CMK (cell line): ENCODE measurements around the gene KMT5B.
"Not testable (repeated sequence)": the region's sequence is repeated elsewhere in the genome, so short reads cannot be mapped to it uniquely, and the experiment has no call there.

Experiments
- DNase-seq: peaks from one replicate; pipeline ENCODE4 v3.0.0-alpha.2; 2010; ENCODE audit warnings: low read depth

Gene KMT5B

DNA sequence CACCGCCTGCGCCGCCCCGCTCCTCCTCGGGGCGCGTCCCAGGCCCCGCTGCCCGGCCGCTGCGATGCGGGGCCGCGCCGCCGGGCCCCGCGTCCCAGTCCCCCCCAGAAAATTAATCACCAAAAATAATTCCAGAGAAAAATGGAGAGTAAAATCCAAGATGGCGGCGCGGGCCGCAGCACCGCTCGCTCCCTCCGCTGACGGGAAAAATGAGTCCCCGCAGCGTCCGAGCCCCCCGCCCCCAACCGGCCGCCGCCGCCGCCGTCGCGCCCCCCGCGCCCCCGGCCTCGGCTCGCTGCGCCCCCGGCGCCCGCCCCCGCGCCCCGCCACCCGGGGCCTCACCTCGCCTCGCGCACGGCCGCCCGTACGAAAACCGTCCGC is at the start of gene KMT5B:
KMT5B (minus strand) TSS at position 162 of the 381 bp plus-strand sequence. CDS start 23,220 bp downstream, outside the sequence.
- peak; percentile 40 for DNase-seq

DNA sequence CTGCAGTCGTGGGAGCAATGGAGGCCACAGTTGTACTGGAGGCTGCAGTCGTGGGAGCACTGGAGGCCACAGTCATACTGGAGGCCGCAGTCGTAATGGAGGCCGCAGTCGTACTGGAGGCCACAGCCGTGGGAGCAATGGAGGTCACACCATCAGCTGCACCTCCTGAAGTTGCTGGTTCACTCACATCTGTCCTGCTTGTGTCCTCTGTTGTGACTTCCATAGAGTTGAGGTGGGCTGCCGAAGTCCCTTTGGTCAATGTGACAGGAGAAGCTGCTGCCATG is 49.4 kb upstream of the KMT5B start:
- DNase-seq, result no peak

DNA sequence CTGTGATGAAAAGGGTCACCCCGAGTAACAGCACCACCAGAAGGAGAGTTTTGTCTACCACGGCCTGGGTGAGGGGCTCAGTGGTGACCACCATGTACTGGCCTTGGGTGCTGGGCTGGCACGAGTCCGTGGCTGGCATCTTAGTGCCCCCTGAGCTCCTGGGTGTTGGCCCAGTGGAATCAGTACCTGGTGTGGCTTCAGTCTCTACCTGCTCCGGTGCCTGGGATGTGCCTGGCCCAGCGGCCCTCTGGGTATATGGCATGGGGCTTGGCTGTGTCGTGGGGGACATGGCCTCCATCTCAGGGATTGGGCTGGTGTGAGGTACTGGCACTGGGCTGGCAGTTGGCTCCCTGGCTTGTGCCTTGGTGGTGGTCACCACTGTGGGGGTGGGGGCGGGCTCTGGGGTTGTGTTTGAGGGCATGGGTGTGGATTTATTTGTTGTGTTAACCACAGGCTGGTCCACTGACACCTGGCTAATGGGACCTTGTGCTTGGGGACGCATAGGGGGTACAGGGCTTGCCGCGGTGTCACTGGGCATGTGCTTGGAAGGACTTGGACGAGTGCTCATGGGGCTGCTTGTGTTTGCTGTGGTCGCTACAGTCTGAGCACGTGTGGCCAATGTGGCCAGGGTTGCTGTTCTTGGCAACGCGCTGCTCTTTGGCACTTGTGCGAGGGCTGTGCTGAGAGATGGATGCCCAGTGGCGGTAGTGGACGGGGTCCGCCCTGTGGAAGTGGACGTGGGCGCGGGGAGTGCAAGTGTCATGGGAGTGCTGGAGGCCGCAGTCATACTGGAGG is 48.9 kb upstream of the KMT5B start:
- DNase-seq, result no peak

DNA sequence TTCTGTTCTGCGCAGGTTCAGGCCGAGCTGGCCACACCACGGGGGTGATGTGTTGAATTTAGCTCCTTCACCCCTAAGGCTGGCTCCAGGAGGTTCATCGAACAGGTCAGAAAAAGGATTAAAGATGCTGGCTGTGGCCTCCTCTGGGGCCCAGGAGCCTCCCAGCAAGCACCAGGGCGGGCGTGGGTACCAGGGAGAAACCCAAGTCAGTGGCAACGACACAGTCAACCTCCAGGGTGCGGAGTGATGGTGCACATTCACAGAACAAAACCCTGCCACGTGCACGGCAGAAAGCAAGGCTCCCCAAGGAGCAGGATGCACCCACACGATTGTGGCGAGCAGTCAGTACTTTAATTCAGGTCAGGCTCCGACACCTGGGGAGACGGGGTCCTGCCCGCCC is 47.9 kb upstream of the KMT5B start:
- DNase-seq, result no peak

DNA sequence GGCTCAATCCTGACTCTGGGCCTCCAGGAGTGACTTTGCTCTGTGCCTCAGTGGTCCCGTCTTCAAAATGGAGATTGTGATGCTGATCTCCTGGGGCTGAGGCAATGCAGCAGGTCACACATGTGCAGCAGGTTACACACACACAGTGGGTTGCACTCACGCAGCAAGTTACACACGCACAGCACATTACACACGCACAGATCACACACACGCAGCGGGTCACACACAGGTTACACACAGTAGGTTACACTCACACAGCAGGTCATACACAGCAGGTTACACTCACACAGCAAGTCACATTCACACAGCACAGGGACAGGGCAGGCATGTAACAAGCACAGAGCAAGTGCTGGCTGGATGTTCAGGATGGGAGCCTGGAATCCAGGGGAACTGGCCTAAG is 47.4 kb upstream of the KMT5B start:
- no peak for DNase-seq

DNA sequence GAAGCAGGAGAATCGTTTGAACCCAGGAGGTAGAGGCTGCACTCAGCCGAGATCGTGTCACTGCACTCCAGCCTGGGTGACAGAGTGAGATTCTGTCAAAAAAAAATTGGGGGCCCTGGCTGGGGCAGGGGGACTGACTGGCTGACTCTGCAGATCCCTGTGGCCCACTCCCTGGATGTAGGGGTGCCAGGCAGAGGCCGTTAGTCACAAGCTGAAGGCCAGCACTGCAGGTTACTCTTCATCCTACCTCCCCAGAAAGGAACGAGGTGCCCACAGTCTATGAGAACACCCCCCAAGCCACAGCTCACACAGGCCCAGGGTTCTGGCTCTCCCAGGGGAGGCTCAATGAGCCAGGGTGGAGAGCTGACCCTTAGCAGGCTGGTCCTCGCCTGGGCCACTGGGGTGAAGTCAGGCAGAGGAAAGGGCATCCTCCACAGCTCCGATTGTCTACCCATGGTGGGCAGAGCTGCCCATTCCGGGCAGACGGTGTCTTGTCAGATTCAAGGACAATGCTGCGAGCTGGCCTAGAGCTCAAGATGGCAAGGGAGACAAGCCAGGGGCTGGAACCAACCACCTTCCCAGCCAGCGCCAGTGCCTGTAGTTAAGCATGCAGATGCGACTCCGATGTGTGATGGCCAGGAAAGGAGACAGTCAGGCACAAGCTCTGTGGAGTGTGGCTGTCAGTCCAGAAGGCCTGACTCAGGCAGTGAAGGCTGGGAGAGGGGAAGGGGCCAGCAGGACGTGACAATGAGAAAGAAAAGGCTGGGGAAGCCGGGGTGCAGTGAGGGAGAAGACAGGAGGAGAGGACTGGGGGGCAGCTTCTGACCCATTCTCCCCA is 46.2 kb upstream of the KMT5B start:
- no peak for DNase-seq

DNA sequence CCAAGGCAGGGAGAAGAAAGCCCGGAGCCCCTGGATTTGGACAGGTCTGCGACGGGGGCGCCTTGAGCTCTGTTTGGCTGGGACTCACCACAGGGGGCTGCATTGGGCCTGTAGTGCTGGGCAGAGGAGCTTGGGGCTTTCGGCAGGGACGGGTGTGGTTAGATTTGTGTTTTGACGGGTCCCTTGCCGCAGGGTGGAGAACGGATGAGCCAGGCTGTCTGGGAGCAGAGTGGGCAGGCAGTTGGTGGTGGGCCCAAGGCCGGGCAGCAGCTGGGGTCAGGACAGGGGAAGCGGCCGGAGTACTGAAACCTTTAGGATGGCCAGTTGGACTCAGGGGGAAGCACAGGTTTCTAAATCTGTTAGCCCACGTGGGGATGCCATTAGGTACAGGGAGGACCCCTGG is 45.3 kb upstream of the KMT5B start:
- DNase-seq, result no peak

DNA sequence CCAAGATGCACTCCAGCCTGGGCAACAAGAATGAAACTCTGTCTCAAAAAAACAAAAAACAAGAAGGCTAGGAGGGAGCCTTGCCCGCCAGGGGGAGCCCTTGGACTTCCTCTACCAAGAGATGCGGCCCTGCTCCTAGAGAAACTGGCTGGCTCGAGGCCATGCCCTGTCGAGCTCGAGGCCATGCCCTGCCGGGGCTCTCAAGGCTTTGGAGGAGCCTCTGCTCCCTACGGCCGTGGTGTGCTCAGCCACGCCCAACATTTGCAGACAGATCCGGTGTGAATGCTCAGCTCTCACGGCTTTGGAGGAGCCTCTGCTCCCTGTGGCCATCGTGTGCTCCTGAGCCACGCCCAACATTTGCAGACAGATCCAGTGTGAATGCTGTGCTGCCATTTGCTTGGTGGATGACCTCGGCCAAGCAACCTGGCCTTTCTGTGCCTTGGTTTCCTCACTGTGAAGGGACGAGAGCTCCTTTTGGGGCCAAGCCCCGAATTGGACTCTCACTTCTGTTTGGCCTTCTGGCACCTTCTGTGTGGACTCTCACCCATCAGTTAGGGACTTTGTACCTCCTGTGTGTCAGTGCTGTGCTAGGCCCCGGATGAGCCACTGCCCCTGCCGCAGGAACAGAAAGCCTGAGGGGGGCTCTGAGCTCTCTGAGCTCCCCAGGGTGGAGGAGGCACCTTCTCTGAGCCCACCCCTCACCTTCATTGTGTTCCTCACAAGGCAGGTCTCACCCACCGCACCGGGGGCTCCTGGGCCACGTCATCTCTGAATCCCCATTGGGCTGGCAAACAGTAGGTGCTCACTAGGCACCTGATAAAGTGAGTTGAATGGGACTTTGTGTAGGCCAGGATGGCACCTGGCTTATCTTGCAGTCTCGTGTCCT is 44.6 kb upstream of the KMT5B start:
- peak; percentile 80 for DNase-seq

DNA sequence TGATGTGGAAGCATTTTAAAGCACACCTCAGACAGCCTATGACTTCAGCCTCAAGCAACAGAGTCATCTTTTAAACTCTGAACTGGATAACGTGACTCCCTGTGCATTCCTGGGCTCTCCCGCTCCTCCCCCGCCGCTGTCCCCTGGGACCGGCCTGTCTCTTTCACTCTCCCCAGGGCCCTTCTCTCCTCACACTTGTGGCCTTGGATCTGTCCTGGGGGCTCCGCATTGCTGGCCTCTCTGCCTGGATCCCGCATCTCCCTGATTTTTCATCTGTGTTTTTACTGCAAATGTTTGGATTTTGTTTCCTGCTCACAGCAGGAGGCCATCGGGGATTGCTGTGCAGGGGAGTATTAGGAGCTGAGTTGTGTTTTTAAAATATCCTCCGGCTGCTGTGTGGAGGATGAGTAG is 43.2 kb upstream of the KMT5B start:
- DNase-seq, result no peak

DNA sequence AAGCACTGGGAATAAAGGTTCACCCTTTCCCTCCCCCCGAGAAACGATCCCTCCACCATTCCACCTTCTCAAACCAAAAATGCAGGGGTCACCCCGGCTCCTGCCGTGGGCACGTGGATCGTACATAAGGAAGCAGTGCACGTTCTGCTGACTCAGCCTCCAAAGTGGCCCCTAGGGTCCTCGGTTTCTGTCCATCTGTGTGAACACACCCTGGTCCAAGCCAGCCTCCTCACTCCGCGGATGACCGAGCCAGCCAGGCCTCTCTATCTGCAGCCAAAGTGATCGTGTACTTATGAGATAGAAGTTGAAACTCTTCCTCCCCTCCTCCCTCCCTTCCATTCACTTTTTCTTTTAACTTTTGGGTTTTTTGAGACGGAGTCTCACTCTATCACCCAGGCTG is 42.4 kb upstream of the KMT5B start:
- no peak for DNase-seq

DNA sequence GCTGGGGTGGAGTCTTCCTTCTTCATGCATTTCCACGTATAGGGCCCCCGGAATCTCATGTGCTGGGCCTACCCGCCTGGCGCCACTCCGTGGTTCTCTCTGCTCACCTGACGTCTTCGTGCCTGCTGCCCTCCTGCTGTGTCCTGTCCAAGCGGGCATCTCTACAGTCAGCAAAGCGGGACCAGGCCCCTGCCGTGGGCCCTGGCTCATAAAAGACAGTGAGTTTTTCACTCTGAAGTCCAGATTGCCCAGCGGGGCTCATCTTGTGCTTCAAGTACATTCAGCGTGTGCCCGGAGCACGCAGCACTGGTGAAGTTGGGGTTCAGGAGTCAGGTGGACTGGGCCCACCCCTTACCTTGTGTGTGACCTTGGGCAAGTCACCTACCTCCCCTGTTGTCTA is 41.3 kb upstream of the KMT5B start:
- no peak for DNase-seq

DNA sequence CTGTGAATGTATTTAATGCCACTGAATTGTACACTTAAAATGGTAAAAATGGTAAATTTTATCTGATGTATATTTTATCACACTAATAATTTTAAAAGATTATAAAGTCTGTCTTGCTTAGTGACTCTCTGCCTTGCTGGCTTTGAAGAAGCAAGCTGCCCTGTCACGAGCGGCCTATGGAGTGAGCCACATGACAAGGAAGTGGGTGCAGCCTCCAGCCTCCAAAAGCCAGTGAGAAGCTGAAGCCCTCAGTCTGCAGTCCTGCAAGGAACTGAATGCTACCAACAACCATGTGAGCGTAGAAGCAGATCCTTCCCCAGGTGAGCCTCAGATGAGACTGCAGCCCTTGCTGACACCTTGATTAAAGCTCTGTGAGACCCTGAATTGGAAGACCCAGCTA is 38.7 kb upstream of the KMT5B start:
- no peak for DNase-seq

DNA sequence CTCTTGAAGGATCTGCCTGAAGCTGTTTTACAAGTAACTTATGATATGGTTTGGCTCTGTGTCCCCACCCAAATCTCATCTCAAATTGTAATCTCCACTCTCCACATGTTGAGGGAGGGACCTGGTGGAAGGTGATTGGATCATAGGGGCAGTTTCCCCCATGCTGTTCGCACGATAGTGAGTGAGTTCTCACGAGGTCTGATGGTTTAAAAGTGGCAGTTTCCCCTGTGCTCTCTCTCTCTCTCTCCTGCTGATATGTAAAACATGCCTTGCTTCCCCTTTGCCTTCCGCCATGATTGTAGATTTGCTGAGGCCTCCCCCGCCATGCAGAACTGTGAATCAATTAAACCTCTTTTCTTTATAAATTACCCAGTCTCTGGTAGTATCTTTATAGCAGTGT is 31.8 kb upstream of the KMT5B start:
- DNase-seq, result peak; percentile 45

DNA sequence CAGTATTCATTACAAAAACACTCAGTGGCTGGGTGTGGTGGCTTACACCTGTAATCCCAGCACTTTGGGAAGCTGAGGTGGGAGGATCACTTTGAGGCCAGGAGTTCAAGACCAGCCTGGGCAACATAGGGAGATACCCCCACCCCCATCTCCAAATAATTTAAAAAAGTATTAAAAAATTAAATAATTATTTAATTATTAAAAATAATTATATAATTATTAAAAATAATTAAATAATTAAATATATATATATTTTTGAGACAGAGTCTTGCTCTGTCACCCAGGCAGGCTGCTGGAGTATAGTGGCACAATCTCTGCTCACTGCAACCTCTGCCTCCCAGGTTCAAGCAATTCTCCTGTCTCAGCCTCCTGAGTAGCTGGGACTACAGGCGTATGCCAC is 30.8 kb upstream of the KMT5B start:
- DNase-seq, result not testable (repeated sequence)

DNA sequence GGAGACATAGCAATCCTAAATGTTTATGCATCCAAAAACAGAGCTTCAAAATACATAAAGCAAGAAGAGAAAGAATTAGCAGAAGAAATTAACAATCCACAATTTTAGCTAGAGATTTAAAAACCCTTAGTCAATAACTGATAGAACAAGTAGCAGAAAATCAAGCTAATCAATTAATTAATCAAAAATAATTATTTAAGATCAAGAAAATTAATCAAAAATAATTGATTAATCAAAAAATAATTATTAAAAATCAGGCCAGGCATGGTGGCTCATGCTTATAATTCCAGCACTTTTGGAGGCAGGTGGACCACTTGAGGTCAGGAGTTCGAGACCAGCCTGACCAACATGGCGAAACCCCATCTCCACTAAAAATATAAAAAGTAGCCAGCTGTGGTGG is 29.5 kb upstream of the KMT5B start:
- DNase-seq, result no peak

DNA sequence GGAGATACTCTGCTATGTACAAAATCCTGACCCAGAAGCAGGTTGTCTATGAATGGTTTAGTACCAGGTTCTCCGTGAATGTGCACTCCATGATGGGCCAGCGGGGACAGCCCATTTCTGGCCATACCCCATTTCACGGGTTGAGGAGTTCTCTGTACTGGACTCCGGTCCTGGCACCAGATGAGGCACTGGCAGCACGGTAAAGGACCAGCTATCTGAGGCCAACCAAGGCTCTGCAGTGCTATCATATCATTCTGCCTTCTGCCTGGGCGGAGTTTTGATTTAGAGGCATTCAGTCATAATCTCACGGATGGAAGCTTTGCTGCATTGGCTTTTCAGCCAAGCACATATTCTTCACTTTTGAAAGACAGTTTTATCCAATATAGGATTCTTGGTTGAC is 18.5 kb upstream of the KMT5B start:
- no peak for DNase-seq

DNA sequence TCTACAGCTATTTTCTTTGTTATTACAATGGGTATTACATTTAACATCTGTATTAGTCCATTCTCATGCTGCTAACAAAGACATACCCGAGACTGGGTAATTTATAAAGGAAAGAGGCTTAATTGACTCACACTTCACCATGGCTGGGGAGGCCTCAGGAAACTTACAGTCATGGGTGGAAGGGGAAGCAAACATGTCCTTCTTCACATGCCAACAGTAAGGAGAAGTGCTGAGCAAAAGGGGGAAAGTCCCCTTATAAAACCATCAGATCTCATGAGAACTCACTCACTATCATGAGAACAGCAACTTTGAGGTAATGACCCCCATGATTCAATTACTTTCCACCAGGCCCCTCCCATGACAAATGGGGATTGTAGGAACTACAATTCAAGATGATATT is 16.5 kb upstream of the KMT5B start:
- DNase-seq, result no peak

DNA sequence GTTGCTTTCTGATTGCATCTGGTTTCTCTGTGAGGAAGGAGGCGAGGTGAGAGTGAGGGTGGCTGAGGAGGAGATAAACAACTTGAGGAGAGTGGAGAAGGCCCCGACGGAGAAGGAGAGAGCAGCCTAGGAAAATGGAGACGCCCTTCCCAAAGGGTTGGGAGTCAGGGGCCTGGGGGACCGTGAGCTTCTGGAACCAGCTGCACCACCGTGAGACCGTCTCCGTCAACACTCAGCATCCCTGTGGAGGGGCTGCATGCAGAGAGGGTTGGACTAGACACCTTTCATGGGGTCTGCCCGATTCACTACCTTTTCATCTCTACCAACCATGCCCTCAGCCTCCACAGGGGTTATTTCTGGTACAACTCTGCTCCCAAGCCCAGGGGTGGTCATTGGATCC is 13.3 kb upstream of the KMT5B start:
- DNase-seq, result no peak

DNA sequence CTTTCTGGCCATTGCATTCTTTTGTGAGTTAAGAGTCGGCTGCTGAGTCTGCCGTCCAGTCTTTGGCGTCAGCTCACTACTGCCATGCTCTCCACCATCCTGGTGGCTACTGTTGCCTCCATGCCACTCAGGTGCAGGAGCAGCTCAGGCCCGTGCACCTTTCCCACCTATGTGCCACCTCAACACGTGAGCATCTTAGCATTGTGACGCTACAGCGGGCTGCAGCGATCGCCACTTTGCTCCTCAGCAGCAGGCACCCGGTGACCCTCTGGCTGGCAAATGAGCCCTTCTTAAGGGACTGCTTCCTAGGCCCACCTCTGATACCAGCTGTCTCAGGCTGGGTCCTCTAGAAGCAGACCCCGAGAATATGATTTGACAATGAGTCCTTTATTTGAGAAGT is 11.5 kb upstream of the KMT5B start:
- no peak for DNase-seq

DNA sequence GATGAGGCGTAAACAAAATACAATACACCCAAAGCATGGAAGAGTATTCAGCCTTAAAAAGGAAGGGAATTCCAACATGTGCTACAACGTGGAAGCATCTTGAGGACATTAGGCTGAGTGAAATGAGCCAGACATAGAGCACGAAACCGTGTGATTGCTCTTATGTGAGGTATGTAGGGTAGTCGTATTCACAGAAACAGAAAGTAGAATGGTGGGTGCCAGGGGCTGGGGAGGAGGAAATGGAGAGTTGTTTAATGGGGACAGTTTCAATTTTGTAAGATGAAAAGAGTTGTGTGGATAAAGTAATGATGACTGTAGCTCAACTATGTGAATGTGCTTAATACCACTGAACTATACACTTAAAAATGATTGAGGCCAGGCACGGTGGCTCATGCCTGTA is 10.2 kb upstream of the KMT5B start:
- no peak for DNase-seq

DNA sequence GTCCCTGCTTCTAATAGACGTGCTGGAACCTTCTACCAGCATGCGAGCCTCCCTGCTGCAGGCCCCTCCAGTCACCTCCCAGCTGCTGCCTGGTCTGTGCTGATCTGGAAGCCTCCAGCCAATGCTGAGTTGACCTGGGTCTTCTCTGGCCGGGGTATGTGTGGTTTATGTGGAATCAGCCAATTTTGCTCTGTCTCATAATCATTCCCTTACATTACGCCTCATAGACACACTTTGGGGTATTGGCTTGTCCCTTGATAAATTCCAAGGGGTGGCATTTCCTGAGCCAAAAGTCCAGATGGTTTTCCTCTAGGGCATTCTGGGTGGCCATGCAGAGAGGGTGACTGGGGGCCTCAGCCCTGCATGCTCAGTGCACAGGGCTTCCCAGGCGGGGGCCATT is 8.3 kb upstream of the KMT5B start:
- no peak for DNase-seq

DNA sequence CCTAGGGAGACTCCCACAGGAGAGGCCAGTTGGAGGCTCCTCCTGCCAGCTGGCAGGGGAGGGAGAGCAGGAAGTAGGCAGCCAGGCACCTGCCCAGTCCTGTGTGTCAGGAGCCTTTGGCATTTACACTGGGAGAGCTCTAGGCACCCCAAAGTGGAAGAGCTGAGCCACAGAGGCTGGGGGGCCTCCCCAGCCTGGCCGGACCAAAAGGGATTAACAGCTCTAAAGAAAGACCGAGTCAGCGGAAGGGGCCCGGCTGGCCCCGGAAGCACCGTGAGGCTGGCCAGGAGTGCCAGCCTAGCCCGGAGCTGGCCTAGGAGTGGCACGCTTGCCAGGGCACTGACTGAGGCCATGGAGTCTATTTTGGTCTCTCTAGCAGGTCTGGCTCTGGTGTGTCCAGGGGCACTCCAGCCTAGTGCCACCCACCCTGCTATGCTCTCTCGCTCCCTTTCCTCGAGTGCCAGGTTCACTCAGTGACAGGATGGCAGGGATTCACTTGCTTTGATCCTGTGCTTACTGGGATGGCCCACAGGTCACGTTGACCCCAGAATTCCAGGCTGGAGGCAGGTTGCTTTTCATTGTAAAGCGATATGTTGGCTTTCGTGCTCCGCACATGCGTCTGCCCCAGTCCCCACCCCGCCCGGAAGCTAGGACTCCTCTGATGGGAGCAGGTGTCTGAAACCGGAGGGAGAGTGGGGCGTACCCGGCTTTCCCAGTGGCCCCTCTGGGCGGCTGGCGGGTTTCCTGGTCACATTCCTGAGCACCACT is 3.3 kb upstream of the KMT5B start:
- DNase-seq, result no peak
